NCI-H1048 (cell line): Measurements from ENCODE around the gene VAV1.
"Not testable (repeated sequence)": the region's sequence is repeated elsewhere in the genome, so short reads cannot be mapped to it uniquely, and the experiment has no call there.

ENCODE experiments used
- DNase-seq: peaks from one replicate; lab custom pipeline; 2025; lab: John Stamatoyannopoulos, UW

VAV1 gene

DNA sequence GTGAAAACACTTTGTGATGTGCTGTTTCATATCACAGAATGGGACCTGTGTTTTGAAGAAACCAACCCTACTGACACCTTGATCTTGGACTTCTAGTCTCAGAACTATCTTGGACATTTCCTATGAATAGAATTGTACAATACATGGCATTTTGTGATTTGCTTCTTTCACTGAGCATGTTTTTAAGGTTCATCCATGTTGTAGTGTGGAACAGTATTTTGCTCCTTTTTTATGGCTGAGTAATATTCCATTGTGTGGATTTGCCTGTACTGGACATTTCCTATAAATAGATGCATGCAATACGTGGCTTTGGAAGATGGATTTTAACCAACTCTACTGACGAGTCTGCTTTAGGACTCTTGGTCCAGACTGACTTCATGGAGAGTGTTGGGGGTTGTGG, 46.8 kb downstream of the VAV1 start:
- DNase-seq, result no peak

DNA sequence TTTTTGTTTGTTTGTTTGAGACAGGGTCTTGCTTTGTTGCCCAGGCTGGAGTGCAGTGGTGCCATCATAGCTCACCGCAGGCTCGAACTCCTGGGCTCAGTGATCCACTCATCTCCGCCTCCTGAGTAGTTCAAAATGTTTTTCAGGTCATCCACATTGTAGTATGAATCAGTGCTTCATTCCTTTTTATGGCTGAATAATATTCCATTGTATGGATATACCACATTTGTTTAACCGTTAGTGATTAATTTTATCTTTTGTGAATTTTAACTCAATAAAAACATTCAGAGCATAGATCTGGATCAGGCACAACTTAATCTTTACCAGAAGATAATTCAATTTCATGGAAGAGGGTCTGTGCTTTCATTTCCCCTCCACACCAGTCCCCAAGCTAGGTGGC, 47.7 kb downstream of the VAV1 start:
- DNase-seq, result no peak

DNA sequence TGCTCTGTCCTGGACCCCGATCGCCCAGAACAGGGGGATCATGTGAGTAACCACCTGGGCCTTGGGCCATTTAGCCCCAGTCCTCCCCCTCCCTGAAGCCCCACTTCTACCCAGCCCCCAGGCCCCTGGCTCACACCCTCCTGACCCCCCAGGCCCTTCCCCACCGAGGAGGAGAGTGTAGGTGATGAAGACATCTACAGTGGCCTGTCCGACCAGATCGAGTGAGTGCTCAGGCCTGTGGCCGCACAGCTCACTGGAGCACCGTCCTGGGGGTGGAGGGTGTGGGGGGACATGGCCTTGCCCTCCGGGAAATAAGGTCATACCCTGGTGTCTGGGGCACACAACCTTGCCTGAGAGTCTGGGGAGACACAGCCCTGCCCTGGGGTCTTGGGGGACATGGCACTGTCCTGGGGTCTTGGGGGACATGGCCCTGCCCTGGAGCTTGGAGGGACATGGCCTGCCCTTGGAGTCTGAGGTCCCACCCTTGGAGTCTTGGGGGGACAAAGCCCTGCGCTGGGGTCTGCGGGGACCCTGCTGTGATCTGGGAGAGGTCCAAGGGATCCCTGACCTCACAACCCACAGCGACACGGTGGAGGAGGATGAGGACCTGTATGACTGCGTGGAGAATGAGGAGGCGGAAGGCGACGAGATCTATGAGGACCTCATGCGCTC, 49.3 kb downstream of the VAV1 start:
- DNase-seq, result no peak

DNA sequence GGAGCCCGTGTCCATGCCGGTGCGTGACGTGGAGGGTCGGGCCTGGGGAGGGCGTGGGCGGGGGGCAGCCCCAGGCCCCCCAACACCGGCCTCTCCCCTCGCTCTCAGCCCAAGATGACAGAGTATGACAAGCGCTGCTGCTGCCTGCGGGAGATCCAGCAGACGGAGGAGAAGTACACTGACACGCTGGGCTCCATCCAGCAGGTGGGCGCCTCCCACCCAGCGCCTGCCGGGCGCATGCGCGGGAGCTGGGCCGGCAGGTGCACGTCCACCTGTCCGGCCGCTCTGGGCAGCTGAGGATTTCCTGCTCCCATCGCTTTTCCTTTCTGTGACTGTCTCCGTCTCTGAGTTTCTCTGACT, 49.8 kb downstream of the VAV1 start:
- no peak for DNase-seq

DNA sequence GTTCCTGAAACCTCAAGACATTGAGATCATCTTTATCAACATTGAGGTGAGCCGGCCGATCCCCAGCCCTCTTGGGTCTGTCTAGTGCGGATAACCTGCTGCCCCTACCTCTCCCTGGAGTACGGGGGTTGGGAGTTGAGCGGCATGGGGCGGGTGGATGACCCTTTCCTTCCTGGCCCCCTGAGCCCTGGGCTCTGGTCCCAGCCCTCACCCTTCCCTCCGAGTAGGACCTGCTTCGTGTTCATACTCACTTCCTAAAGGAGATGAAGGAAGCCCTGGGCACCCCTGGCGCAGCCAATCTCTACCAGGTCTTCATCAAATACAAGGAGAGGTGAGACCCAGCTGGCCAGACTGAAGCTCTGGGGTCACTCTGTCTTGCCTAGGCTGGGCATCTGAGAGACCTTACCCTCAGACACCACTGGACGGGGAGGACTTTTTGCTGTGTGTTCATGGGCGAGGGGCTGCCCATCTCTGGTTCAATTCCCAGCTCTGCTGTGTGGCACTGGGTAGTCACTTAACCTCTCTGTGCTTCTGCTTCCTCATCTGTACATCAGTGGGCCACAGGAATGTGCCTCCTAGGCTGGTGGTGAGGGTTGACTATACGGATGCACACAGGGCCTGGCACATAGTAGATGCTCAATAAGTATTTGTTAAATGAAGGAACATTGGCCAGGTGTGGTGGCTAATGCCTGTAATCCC, 52.7 kb downstream of the VAV1 start:
- no peak for DNase-seq

DNA sequence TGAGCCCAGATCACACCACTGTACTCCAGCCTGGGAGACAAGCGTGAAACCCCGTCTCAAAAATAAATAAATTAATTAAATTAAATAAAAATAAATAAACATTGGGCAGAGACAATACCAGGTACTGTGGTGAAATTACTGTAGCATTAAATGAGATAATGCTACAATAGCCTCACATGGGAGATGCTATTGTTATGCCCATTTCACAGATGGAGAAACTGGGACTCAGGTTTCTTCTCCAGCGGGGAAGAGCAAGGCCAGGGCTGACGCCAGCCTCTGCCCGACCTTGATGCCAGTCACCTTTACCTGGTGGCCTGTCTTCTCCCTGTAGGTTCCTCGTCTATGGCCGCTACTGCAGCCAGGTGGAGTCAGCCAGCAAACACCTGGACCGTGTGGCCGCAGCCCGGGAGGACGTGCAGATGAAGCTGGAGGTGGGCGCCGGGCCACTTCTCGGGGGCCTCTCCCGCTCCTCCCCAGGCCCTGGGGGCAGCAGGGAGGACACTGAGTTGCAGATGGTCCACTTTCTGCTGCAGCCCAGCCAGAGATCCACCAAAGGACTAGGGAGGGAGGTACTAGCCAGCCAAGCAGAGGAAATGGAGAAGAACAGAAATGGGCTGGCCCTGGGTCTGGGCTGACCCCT, 53.9 kb downstream of the VAV1 start:
- DNase-seq, result no peak

DNA sequence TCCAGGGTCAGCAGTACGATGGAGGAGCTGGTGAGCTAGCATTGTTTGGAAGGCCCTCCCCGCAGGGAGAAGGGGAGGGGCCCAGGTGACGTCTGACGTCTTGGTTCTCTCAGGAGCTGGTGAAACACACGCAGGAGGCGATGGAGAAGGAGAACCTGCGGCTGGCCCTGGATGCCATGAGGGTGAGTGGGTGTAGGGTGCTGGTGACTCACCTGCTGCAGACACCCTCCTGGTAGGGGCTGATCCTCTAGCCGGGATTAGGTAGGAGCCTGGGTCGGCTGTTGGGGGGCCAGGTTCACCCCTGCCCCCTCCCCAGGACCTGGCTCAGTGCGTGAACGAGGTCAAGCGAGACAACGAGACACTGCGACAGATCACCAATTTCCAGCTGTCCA, 55.8 kb downstream of the VAV1 start:
- no peak for DNase-seq

DNA sequence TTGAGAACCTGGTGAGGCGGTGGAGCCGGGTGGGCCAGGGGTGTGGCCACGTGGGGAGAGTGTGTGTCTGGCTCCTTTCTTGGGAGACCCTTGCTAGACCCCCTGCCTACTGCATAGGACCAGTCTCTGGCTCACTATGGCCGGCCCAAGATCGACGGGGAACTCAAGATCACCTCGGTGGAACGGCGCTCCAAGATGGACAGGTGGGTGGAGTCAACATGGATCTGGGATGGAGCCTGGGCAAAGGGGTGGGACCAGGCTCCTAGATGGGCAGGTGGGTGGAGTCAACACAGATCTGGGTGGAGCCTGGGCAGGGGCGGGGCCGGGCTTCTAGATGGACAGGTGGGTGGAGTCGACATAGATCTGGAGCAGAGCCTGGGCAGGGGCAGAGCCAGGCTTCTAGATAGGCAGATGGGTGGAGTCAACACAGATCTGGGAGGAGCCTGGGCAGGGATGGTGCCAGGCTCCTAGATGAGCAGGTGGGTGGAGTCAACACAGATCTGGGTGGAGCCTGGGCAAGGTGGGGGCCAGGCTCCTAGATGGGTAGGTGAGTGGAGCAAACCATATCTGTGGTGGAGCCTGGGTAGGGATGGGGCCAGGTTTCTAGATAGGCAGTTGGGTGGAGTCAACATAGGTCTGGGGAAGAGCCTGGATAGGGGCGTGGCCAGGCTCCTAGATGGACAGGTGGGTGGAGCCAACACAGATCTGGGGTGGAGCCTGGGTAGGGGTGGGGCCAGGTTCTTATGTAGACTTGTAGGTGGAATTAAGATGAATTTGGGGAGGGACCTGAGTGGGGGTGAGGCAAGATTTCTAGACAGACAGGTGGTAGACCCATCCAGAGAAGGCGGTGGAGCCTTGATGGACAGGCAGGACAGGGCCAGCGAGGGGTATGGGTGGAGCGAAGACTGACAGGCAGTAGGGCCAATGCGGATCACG, 56.5 kb downstream of the VAV1 start:
- peak; percentile 35 for DNase-seq

DNA sequence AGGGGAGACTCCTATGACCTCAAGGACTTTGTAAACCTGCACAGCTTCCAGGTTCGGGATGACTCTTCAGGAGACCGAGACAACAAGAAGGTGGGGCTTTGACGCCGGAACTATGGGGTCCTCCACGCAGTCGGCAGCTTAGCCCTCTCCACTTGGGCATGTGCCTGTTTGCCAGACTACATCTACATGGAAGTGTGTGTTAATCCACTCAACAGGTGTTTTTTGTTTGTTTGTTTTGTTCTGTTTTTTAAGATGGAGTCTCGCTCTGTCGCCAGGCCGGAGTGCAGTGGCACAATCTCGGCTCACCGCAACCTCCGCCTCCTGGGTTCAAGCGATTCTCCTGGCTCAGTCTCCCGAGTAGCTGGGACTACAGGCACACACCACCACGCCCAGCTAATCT, 57.3 kb downstream of the VAV1 start:
- DNase-seq, result not testable (repeated sequence)

DNA sequence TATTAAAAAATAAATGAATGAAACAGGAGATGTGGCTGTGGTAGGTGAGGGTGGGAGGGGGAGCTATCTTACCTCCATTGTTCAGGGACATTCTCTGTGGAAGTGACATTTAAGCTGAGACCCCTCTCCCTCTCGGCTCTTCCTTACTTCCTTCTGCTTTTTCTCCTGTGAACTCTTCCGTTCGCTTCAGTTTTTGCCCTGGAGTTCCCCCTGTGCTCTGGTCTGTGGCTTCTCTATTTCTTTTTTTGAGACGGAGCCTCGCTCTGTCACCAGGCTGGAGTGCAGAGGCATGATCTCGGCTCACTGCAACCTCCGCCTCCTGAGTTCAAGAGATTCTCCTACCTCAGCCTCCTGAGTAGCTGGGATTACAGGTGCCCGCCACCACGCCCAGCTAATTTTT, 58.6 kb downstream of the VAV1 start:
- DNase-seq, result not testable (repeated sequence)

DNA sequence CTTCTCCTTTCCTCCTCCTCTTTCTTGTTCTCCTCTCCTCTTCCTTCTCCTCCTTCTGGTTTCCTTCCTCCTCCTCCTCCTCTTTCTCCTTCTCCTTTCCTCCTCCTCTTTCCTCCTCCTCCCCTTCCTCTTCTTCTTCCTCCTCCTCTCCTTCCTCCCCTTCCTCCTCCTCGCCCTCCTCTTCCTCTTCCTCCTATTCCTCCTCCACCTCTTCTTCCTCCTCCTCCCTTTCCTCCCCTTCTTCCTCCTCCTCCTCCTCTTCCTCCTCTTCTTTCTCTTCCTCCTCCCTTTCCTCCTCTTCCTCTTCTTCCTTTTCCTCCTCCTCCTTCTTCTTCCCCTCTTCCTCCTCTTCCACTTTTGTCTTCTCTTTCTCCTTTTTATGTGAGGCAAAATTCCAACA, 59.9 kb downstream of the VAV1 start:
- DNase-seq, result no peak

DNA sequence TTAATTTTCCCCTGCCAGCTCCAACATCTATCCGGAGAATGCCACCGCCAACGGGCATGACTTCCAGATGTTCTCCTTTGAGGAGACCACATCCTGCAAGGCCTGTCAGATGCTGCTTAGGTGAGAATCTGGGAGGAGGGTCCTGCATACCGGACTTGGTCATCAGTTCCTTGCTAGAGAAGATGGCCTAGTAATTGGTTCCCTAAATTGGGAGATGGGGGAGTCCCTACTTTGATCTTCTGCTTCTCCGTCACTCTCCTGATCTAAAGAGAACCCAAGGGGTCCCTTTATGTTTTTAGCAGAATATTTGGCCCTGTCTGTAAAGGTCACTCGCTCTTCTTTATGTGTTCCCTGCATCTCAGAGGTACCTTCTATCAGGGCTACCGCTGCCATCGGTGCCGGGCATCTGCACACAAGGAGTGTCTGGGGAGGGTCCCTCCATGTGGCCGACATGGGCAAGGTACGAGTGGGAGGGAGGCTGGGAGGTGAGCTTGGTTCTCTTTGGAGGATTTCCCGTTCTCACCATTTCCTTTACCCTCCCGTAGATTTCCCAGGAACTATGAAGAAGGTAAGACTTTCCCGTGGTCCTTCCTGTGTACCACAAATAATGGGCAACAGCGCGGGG, 60.8 kb downstream of the VAV1 start:
- no peak for DNase-seq

DNA sequence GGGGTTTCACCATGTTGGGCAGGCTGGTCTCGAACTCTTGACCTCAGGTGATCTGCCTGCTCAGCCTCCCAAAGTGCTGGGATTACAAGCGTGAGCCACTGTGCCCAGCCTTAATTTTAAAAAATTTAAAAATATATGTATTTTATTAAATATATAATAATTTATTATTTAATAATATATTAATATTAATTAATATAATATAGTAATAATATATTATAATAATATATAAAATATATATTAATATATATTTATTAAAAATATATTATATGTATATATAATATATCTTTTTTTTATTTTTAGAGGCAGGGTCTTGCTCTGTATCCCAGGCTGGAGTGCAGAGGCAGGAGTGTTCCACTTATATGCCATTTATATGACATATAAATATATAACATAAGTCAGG, 61.9 kb downstream of the VAV1 start:
- no peak for DNase-seq

DNA sequence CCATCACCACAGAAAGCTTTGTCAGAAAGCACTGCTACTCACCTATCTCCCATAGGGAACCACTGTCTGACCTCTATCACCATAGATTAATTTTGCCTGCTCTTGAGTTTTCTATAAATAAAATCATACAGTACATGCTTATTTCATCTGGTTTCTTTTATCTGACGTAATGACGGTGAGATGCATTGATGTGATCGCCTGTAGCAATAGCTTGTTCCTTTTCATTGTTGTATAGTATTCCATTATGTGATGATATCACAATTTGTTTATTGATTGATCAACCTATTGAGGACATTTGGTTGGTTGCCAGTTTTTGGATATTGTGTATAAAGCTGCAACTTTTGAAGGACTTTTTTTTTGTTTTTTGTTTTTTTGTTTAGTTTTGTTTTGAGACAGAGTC, 63.0 kb downstream of the VAV1 start:
- no peak for DNase-seq

DNA sequence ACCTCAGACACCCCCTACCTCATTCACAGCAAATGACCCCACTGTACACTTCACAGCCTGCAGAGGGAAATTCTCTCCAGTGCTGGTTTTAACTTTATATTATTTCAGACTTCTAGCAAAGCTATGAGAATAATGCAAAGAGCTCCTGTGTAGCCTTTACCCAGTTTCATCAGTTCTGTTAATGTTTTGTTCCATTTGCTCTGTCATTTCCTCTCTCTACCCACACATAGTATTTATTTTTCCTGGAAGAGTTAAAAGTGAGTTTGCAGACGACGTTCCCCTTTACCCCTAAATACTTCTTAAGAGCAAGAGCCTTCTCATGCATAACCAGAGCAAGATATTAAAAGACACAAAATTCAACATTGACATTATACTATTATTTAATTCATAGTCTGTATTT, 65.0 kb downstream of the VAV1 start:
- no peak for DNase-seq

DNA sequence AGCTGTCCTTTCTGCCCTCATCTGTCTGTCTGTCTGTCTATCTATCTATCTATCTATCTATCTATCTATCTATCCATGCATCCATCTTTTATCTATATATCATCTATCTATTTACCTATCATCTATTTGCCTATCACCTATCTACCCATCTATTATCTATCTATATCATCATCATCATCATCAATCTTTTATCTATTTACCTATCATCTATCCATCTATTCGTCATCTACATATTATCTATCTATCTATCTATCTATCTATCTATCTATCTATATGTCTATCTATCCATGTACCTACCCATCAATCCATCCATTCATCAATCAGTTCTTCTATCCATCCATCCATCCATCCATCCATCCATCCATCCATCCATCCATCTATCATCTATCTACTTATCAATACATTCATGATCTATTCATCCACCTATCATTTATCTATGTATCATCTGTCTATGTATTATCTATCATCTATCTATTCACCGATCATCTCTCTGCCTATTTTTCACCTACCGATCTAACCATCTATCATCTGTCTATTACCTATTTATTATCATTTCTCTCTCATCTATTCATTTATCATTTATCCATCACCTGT, 65.7 kb downstream of the VAV1 start:
- DNase-seq, result no peak

DNA sequence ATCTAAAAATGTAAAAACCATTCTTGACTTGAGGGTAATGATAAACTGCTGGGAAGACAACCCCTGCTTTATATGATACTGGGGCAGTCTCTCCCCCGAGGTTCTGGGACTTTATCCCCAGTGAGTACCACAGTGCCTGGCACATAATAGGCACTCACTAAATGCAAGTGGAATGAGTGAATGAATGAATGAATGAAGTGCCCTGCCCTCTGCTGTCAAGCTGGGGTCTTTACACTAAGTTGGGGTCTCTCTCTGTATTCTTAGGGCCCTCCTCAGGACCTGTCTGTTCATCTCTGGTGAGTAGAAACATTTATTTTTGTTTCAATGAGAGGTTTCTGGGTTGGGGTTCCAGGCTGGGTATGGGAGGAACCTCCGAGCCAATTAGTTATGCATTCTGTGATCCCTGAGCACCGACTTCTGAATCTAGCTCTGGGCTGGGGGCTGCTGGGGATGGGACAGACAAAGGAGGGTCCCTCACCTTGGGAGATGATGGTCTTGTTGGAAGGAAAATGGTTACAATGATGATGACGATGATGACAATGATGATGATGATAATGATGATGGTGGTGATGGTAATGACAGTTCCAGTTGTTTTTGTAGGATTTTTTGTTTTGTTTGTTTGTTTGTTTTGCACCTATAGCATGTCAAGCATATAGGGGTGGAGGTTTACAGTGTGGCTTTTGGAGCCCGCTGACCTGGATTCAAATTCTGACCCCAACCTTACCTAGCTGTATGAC, 70.5 kb downstream of the VAV1 start:
- DNase-seq, result no peak

DNA sequence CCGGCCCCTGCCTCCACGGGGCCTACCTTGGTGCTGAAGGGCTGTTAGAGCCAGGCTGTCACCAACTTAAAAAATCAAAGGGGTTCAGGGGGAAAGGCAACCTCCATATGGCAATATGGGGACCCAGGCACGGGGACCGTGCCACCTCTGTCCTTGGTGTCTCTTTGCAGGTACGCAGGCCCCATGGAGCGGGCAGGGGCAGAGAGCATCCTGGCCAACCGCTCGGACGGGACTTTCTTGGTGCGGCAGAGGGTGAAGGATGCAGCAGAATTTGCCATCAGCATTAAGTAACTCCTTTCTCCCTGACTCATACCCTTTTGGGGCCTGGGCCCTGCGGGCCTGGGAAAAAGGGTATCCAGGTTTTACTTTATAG, 75.3 kb downstream of the VAV1 start:
- no peak for DNase-seq

DNA sequence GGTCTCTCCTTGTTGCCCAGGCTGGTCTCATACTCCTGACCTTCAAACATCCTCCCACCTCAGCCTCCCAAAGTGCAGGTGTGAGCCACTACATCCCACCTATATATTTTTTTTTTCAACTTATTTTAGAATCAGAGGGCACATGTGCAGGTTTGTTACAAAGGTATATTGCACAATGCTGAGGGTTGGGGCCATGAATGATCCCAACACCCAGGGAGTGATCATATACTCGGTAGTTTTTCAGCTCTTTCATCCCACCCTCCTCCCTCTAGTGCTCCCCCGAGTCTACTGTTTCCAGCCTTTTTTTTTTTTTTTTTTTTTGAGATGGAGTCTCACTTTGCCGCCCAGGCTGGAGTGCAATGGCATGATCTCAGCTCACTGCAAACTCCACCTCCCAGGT, 76.5 kb downstream of the VAV1 start:
- no peak for DNase-seq

DNA sequence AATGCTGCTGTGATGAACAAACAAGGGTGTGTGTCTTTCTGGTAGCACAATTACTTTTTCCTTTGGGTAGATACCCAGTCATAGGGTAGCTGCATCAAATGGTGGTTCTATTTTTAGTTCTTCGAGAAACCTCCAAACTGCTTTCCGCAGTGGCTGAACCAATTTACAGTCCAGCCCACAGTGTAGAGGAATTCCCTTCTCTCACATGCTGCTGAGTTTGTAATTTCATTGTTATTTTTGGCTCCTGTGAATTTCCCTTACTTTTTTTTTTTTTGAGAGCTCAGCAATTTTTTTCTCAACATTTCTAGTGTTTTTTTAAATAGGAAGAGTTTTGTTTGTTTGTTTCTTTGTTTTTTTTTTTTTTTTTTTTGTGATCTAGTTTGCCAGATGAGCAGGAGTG, 77.4 kb downstream of the VAV1 start:
- DNase-seq, result no peak

DNA sequence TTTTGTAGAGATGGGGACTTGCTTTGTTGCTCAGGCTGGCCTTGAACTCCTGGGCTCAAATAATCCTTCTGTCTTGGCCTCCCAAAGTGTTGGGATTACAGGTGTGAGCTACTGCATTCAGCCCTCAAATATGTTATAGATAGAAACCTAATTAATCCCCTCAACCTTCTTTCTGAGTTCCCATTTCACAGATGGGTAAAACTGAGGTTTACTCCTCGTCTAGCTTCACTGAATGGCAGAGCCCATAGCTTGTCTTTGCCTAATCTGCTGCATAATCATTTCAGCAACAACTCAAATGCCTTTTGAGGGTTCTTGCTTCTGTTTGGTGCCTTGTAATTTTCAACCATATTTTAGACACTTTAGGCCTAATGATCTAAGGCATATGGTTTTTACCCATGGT, 78.9 kb downstream of the VAV1 start:
- no peak for DNase-seq
